ENCODE data around the gene RPL36AL. TPM values are rescaled to one million over a fixed set of nuclear protein-coding genes. Genes with fewer than 3 reads are reported as not detected.

RPL36AL gene
- total RNA-seq, 1 experiment from 2014 or later = 408 TPM

DNA sequence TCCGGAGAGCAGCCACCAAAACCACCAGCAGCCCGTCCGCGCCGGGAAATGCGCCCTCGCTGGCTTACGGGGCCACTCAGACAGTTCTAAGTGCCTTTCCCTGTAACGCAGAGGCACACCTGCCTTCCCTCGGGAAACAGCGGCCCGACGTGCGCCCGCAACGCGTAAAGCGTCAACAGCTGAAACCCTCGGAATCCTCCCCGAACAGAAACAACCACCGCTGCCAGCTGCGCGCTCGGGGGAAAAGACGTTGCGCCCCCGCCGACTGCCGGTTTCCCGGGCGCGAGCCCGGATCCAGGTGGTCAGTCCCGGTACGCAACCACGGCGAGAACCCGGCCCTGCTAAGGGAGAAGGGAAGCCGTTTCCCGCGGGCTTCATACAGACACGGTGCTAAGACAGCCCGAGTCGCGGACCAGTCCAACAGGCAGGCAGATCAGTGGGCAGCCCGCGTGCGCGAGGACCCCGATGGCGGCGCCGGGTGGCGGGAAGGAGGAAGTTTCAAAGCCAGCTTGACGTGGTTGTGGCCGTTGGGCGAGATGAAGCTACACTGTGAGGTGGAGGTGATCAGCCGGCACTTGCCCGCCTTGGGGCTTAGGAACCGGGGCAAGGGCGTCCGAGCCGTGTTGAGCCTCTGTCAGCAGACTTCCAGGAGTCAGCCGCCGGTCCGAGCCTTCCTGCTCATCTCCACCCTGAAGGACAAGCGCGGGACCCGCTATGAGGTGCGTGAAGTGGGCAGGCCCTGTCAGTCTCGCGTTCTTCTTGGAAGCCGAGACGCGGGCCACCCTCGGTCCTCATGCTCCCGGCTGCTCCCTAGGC, 21.7 kb downstream of the RPL36AL start, which contains the start of gene LRR1:
LRR1 (plus strand) TSS at position 456 of the 816 bp plus-strand sequence; CDS start at position 537, 81 bp downstream.
- Histone ChIP-seq H3K4me3 (ENCODE audit: low read length) (peak within 1 kb of the TSS; percentile 94), H3K9me3 (ENCODE audit: low read length) (no peaks in the 10 kb centered on the region), H3K27me3 (ENCODE audit: low read length) (no peaks in the 10 kb centered on the region), H3F3A (ENCODE audit: low read length, unreplicated experiment) (no peaks in the 10 kb centered on the region), H2AFZ (ENCODE audit: low read length) (peak within 1 kb of the TSS; percentile 90), H3K4me2 (ENCODE audit: low read length) (peak within 1 kb of the TSS; percentile 97), H3K36me3 (ENCODE audit: low read depth, low read length) (peaks cover 8% of the 10 kb centered on the region; the same call in 1 of the 2 replicates), H3K27ac (ENCODE audit: low read length) (peak within 1 kb of the TSS; percentile 82), H3K9ac (ENCODE audit: low read length) (peak within 1 kb of the TSS; percentile 97), H3K79me2 (ENCODE audit: low read length) (peaks cover 60% of the 10 kb centered on the region), H4K20me1 (ENCODE audit: low read length) (no peaks in the 10 kb centered on the region), H3K4me1 (ENCODE audit: insufficient read depth, low read length) (peaks cover 29% of the 10 kb centered on the region), H3K9me2 (replicated peaks; ENCODE audit: low read length) (no peaks in the 10 kb centered on the region)
- intact Hi-C loops (cut with micrococcal nuclease) = loop anchor here (1.0 kb wide), 1 partner anchor 22 kb away; the partner anchor contains the start of genes MGAT2 and RPL36AL
- ATAC-seq = peak; percentile 63
- no TSS peak for BruUV-seq (replicated peaks)
- no peak for TF ChIP-seq EZH2phosphoT487 (IDR thresholded peaks at IDR 0.05; ENCODE audit: borderline replicate concordance, low read length)
- no peak for TF ChIP-seq CTCF (conservative IDR thresholded peaks at IDR 0.05; ENCODE audit: low read depth, low read length)
- TF ChIP-seq EZH2 (IDR thresholded peaks at IDR 0.05; ENCODE audit: low read length, unreplicated experiment) = no peak
- peak; percentile 79 for DNase-seq
- CTCF ChIA-PET = interaction anchor here (0.6 to 0.9 kb wide), 2 partner anchors 25 to 34 kb away, joined by 3 to 6 read pairs; no protein-coding TSS in a partner anchor
- POLR2A ChIA-PET (ENCODE audit: unreplicated experiment) = interaction anchor here (0.5 to 1.1 kb wide), 5 partner anchors 12 to 1366 kb away, joined by 4 to 9 read pairs (median 5); partner anchors contain the start of genes MGAT2 and RPL36AL

- Histone ChIP-seq H3K4me1 (ENCODE audit: insufficient read depth, low read length) (peaks cover 34% of the 10 kb centered on the region), H3K27ac (ENCODE audit: low read length) (peak overlapping the region; percentile 82), H3K9ac (ENCODE audit: low read length) (peak overlapping the region; percentile 97), H3K4me2 (ENCODE audit: low read length) (peak overlapping the region; percentile 97), H3K4me3 (ENCODE audit: low read length) (peak overlapping the region; percentile 94), H3K36me3 (ENCODE audit: low read depth, low read length) (peaks cover 5% of the 10 kb centered on the region; the same call in 1 of the 2 replicates), H2AFZ (ENCODE audit: low read length) (peak overlapping the region; percentile 90), H4K20me1 (ENCODE audit: low read length) (no peaks in the 10 kb centered on the region), H3K27me3 (ENCODE audit: low read length) (no peaks in the 10 kb centered on the region), H3K79me2 (ENCODE audit: low read length) (peaks cover 60% of the 10 kb centered on the region), H3K9me2 (replicated peaks; ENCODE audit: low read length) (no peaks in the 10 kb centered on the region), H3F3A (ENCODE audit: low read length, unreplicated experiment) (no peaks in the 10 kb centered on the region), H3K9me3 (ENCODE audit: low read length) (no peaks in the 10 kb centered on the region)
- DNase-seq (no peak), ATAC-seq (peak; percentile 7)
- ChIA-PET POLR2A (ENCODE audit: unreplicated experiment) (no interaction called here), CTCF (interaction anchor here (0.7 kb wide), 1 partner anchor 12 kb away, joined by 5 read pairs; no protein-coding TSS in a partner anchor)
- intact Hi-C loops (cut with micrococcal nuclease) = loop anchor here (1.0 kb wide), 1 partner anchor 22 kb away; the partner anchor contains the start of genes MGAT2 and RPL36AL
- TF ChIP-seq CTCF (conservative IDR thresholded peaks at IDR 0.05; ENCODE audit: low read depth, low read length) (no peak), EZH2phosphoT487 (IDR thresholded peaks at IDR 0.05; ENCODE audit: borderline replicate concordance, low read length) (no peak), EZH2 (IDR thresholded peaks at IDR 0.05; ENCODE audit: low read length, unreplicated experiment) (no peak)
- BruUV-seq (replicated peaks) = TSS peak; percentile 67
Measured at GRCh38 chr14:49598189-49598484, 22.3 kb downstream of the RPL36AL start.

Measured in PC-3 (cell line).